ENCODE measurements around the gene SRRD. TPM values are rescaled to one million over a fixed set of nuclear protein-coding genes. Genes with fewer than 3 reads are reported as not detected.

Gene SRRD
- total and polyA plus RNA-seq, 2 of the 8 experiments (the other 6 are each of a cell fraction or from before 2014, with no cell fraction given), result 17.1 to 25.3 TPM

DNA sequence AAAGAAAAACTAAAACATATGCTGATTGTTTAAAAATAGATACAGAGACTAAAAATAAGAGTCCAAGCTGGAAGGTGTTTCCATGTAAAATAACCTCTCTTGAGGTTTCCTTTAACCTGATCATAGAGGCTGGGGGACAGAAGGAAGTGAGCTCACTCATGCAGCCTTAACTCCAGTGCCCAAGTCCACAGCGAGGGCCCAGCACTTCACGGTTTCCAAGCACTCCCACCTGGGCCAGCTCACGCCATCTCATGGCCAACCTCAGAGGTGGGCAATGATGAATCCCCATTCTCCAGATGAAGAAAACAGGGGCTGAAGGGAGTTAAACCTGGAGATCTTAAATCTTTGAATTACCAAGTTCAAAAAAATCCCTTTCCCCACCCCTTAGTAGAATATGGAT, 43.5 kb downstream of the SRRD start:
- H3K4ac ChIP-seq (replicated peaks; ENCODE audit: insufficient read length, low read depth, low read length), result no peak overlapping the region
- H2AK5ac ChIP-seq (ENCODE audit: low read depth, low read length), result no peak overlapping the region
- no peaks in the 10 kb centered on the region for H3K9me3 ChIP-seq (ENCODE audit: insufficient read depth in 2 of 2, low read depth in 1 of 2, low read length in 1 of 2)
- no peak overlapping the region for H2AFZ ChIP-seq (ENCODE audit: low read length)
- H3K36me3 ChIP-seq (ENCODE audit: control insufficient read depth in 2 of 4, insufficient read depth in 4 of 4, low read length in 3 of 4), result peaks cover 6 to 59% (median 40%) of the 10 kb centered on the region in 4 experiments; a peak in 6 of 8 replicates
- H4K91ac ChIP-seq (replicated peaks; ENCODE audit: insufficient read length, low read length), result no peak overlapping the region
- no peak overlapping the region for H3K23ac ChIP-seq (ENCODE audit: insufficient read length)
- H3K23me2 ChIP-seq (ENCODE audit: low read depth, low read length), result no peaks in the 10 kb centered on the region
- H2BK15ac ChIP-seq (ENCODE audit: low read length), result no peak overlapping the region
- H3K4me2 ChIP-seq (ENCODE audit: insufficient read depth in 1 of 2, low read depth in 2 of 2, low read length in 2 of 2), result no peak overlapping the region
- H3K4me3 ChIP-seq (ENCODE audit: extremely low read depth in 1 of 4, insufficient read depth in 2 of 4, low read depth in 3 of 4, low read length in 4 of 4), result no peak overlapping the region
- no peak overlapping the region for H4K5ac ChIP-seq (ENCODE audit: insufficient read length, low read depth, low read length)
- no peak overlapping the region for H3K18ac ChIP-seq (ENCODE audit: extremely low read depth, low read length)
- no peak overlapping the region for H3K27ac ChIP-seq (ENCODE audit: low read depth, low read length)
- CTCF ChIA-PET (ENCODE audit: partially characterized antibody), result interaction anchor here (1.0 to 1.5 kb wide), 2 partner anchors 9 to 142 kb away, joined by 3 to 4 read pairs; no protein-coding TSS in a partner anchor
- no peak for TF ChIP-seq RAD21 (IDR thresholded peaks at IDR 0.05 in 1 of 2, conservative IDR thresholded peaks at IDR 0.05 in 1 of 2; ENCODE audit: low read depth in 2 of 2, low read length in 2 of 2)
- TF ChIP-seq BRCA1 (IDR thresholded peaks at IDR 0.05; ENCODE audit: low read depth, low read length), result no peak
- TF ChIP-seq RFX5 (IDR thresholded peaks at IDR 0.05; ENCODE audit: borderline replicate concordance, low read depth, low read length), result no peak
- TF ChIP-seq NRF1 (IDR thresholded peaks at IDR 0.05; ENCODE audit: low read depth, low read length), result no peak
- no peak for TF ChIP-seq SAP30 (IDR thresholded peaks at IDR 0.05; ENCODE audit: insufficient read depth, insufficient replicate concordance, low read length)
- TF ChIP-seq, protein P1, sequence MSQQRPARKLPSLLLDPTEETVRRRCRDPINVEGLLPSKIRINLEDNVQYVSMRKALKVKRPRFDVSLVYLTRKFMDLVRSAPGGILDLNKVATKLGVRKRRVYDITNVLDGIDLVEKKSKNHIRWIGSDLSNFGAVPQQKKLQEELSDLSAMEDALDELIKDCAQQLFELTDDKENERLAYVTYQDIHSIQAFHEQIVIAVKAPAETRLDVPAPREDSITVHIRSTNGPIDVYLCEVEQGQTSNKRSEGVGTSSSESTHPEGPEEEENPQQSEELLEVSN (IDR thresholded peaks at IDR 0.05), result no peak
- TF ChIP-seq TCF12 (IDR thresholded peaks at IDR 0.05; ENCODE audit: low read depth, low read length), result no peak
- TF ChIP-seq, protein P2, sequence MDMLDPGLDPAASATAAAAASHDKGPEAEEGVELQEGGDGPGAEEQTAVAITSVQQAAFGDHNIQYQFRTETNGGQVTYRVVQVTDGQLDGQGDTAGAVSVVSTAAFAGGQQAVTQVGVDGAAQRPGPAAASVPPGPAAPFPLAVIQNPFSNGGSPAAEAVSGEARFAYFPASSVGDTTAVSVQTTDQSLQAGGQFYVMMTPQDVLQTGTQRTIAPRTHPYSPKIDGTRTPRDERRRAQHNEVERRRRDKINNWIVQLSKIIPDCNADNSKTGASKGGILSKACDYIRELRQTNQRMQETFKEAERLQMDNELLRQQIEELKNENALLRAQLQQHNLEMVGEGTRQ (IDR thresholded peaks at IDR 0.05; ENCODE audit: low read length), result no peak
- no peak overlapping the region for H3K14ac ChIP-seq (ENCODE audit: insufficient read length)
- no peak overlapping the region for H3K9ac ChIP-seq (replicated peaks in 1 of 4; ENCODE audit: extremely low read depth in 1 of 4, low read depth in 3 of 4, low read length in 3 of 4)
- H4K8ac ChIP-seq (ENCODE audit: extremely low read depth, insufficient read depth, low read length), result no peak overlapping the region
- 79% methylated on average over 3 of the region's 3 CpGs; no CpG with 5 or more reads in 1 of the 2 experiments for WGBS, 2 experiments (ENCODE audit: extremely low coverage in 1 of 2, insufficient coverage in 1 of 2, insufficient read length in 1 of 2, insufficient replicate concordance in 2 of 2, low coverage in 1 of 2, low lambda C conversion rate in 2 of 2, missing lambda C conversion rate in 1 of 2)
- H3K56ac ChIP-seq (replicated peaks; ENCODE audit: insufficient read length, low read depth, low read length), result no peak overlapping the region
- H4K20me1 ChIP-seq (replicated peaks in 1 of 2; ENCODE audit: control insufficient read depth in 1 of 2, insufficient read depth in 2 of 2, low read length in 2 of 2), result peaks cover 0 to 3% of the 10 kb centered on the region in 2 experiments
- no peaks in the 10 kb centered on the region for H3K79me1 ChIP-seq (ENCODE audit: low read depth, low read length)
- POLR2A ChIA-PET (ENCODE audit: partially characterized antibody), result interaction anchor here (1.2 to 1.6 kb wide), 3 partner anchors 11 to 26 kb away, joined by 3 read pairs; no protein-coding TSS in a partner anchor
- no peak overlapping the region for H2BK20ac ChIP-seq (ENCODE audit: low read length)
- H2BK5ac ChIP-seq (ENCODE audit: low read depth, low read length), result no peak overlapping the region
- no peaks in the 10 kb centered on the region; a peak in 1 of 7 replicates for H3K27me3 ChIP-seq (replicated peaks in 1 of 4; ENCODE audit: control insufficient read depth in 3 of 4, extremely low read depth in 1 of 4, insufficient read depth in 3 of 4, low read length in 3 of 4)
- no peak for DNase-seq (ENCODE audit: low read depth in 1 of 2, low spot score in 2 of 2)
- FAIRE-seq, result no peak
- no peaks in the 10 kb centered on the region for H3K79me2 ChIP-seq (ENCODE audit: control insufficient read depth in 1 of 2, insufficient read depth in 2 of 2, low read length in 2 of 2)
- no peak overlapping the region for H2BK12ac ChIP-seq (ENCODE audit: low read depth, low read length)
- H2BK120ac ChIP-seq (replicated peaks; ENCODE audit: low read depth, low read length), result no peak overlapping the region
- H3K4me1 ChIP-seq (replicated peaks in 1 of 4; ENCODE audit: control insufficient read depth in 3 of 4, insufficient read depth in 4 of 4, low read length in 3 of 4), result no peaks in the 10 kb centered on the region
